HG02981 (cell line): ENCODE data around the gene GATAD2A.
"Not testable (repeated sequence)": the region's sequence is repeated elsewhere in the genome, so short reads cannot be mapped to it uniquely, and the experiment has no call there.

Source experiments
- ATAC-seq: cut with Tn5 transposase; IDR thresholded peaks from one replicate; pipeline ENCODE4 v1.9.1; 2021; ENCODE audit warnings: mild to moderate bottlenecking, moderate library complexity; ENCODE audit not compliant: unreplicated experiment

Gene GATAD2A

GRCh38 chr19:19446655-19447437, 41.4 kb downstream of the GATAD2A start:
- no peak for ATAC-seq

DNA sequence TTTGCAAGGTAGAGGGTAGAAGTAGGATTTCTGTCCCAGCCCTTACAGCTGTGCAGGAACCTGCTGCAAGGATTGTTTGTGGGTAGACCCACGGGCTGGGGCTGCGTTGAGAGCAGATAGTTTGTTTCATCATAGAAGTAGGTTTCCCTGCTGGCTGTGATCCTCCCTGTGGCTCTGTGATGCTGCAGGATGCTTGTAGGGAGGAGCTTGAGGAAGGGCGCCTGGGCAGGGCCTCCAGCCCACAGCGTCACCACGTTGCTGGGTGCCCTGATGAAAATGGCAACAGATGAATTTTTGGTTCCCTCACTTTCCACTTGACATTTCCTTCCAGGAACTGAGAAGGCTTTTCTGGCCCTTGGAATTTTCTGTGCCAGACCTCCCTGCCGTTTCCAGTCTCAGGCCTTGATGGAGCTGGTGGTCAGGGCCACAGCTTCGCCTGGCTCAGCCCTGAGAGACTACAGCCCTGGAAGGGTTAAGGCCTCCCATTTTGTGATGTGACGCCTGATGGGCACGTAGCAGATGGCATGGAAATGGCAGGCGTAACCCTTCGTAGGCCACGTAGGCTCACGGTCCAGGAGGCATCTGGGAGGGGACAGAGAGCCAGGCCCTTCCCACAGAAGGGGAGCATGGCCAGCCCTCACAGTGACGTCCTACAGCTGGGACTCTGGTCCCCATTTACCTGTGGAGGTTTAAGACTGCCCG, 42.2 kb downstream of the GATAD2A start:
- ATAC-seq: no peak

DNA sequence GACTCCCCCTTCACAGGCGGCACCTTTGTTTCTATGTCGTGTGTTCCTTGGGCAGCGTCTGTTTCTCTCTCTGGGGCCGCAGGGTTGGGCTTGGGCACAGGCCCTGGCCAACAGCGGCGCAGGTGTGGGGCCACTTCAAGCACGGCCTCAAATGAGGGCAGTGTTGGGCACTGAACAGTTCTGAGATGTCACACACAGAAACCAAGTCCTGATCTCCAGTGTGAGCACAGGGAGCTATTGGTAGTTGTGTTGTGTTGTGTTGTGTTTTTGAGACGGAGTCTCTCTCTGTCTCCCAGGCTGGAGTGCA, 42.7 kb downstream of the GATAD2A start:
- ATAC-seq: no peak

DNA sequence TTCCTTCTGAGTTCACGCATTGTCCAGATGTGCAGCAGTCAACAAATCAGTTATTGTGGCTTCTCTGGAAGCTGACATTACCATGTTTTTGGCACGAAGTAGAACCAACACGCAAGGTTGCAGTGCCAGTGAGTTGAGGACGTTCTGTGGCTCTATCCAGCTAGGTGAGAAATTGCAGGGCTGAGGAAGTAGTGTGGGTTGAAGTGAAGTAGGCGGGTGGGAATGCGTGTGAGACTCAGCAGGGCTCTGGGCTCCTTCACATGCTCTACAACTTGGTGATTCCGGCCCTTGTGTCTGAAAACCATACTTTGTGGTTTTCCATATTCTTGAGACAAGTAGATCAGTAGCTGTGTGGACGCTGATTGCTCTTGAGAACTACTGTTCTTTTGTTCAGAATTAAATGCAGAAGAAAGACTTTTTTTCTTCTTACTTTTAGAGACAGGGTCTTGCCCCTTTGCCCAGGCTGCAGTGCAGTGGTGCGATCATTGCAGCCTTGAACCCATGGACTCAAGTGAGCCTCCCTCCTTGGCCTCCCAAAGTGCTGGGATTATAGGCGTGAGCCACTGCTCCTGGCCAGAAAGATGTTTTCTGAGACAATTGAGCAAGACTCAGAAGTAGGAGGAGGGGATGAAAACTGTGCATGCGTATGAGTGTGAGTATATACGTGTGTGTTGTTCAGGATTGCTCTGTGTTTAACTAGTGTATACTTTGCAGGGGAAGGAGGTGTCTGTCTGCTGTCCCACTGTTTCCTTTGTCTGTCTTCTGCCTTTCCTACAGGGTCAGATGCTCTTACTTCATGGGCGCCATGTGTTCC, 46.2 kb downstream of the GATAD2A start:
- ATAC-seq: no peak

DNA sequence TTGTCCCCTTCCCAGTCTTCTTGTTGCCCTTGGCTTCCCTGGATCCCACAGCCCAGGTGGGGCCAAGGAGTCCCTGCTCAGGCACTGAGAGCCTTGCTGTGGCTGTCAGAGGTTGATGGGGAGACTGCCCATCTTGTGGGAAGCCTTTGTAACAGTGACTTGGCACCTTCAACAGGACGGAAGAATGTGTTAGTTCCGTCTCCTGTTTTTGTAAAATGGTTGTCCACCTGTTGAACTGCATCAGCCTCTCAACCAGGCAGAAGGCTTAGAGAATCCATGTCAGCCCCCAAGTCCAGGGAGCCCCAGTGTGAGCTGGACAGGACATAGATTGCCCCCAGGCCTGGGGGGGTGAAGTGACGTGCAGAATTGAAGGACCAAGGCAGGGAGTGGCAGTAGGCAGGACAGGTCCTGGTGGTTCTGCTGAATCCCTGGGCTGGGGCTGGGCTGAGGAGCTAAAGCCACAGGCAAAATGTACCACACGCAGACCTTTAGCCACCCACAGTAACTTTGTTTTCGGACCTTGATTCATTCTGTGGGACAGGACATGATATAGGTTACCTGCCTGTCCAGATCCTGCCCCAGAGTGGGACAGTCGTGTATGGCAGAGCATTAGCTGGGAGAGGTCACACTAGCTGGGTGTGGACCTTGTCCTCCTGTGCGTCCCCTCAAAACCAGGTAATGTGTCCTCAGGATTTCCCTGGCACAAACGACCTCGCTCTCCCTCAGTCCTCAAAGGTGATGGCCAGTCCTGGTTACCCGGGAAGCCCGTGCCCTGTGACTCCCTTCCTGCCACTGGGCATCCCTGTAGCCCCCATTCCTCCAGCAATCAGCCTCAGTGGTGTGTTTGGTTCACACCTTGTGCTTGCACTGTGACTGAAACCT, 47.0 kb downstream of the GATAD2A start:
- ATAC-seq: no peak

DNA sequence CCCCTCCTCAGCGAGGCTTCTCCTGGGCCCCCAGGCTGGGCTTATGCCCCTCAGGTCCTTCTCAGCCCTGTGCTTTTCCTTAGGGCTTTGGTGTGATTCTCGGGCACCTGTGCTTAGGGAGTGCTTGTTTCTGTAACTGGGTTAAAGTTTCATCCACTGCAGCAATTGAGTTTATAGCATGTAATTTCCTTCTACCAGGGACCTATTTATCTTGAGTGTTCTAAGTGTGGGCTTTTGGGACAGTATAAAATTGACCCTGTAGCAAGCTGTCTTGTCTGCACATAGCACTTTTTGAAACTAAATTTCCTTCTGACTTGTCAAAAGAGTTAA, 47.6 kb downstream of the GATAD2A start:
- no peak for ATAC-seq

GRCh38 chr19:19455166-19455919, 49.9 kb downstream of the GATAD2A start:
- not testable (repeated sequence) for ATAC-seq

DNA sequence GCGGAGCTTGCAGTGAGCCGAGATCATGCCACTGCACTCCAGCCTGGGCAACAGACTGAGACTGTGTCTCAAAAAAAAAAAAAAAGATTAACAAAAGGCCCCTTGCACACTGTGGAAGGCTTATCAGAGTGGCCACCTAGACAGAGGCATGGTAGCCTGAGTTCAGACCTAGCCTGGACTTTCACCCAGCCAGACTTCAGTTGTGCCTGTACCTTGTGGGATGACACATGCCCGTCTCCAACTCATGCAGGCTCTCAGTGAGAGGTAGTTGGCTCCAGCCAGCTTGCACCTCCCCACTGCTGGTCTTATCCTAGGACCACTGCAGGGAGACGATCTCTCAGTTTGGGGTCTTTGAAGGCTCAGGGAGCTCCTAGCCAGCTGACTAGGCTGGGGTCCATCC, 52.2 kb downstream of the GATAD2A start:
- no peak for ATAC-seq

DNA sequence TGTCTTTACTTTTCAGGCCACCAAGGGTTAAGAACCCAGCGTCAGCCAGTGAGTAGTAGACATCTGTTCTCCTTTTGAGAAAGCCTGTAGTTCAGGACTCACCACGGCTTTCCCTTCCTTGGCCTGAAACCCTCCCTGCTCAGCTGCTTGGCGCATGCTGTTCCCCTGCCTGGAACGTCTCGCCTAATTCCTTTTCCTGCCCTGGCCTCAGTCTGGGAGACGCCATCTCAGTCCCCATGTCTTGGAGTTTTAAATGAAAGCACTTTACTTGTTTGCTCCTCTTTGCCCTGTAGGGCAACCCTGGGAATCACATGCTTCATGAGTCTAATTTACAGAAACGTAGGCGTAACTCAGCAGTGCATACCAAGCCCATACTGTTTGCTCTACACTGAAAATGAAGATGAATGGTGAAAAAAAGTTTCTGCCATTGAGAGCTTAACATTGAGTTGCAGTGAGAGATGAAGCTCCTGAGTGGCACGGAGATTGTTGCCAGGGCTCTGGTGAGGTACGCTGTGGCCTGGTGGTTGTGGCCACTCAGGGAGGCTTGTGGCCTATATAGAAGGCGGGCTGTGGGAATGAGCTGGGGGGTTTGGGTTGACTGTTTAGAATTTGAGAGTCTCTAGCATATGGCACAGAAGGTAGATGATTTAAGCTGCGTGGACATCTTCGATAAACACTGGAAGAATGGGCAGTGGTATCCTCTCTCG, 52.8 kb downstream of the GATAD2A start:
- no peak for ATAC-seq

DNA sequence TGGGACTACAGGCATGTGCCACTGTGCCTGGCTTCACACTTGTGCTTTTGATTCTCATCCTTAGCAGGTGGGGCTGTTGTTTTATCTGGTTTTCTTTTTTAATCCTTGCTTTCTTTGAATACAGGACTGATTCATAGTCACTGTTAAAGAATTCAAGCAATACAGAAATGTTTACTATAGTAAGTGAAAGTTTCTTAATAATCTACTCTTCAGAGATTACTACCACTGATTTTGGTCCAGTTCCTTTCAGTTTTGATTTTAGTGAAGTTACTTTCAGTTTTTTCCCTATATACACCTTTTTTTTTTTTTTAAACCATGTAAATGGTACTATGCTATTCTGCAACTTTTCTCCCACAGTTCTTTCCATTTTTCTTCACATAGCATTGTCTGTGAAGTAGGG, 53.6 kb downstream of the GATAD2A start:
- no peak for ATAC-seq

DNA sequence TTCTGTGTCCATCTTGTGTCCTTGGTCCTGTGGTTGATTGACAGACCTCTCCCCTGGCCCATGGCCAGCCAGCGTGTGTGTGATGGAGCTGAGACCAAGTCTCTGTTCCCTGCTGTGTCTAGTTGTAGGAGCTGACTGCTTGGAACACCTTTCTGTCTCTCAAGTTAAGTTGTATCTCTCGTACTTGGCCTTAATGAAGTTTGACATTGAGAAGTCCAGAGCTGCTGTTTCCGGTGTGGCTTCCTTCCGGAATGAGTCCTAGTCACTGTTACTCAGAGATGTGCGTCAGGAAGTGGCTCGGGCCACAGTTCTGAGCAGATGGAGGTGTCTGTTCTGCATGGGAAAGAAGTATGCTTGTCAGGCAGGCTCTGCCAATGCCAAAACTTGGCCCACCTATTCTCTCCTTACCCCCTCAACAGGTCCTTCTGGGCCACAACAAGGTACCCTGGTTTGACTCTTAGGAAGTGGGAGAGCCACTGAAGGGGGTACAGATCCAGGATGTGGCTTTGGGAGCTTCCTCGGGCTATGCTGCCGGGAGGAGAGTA, 54.3 kb downstream of the GATAD2A start:
- ATAC-seq: peak; percentile 46

- no peak for ATAC-seq
These were observed 54.8 kb downstream of the GATAD2A start for GRCh38 chr19:19460258-19460731.

GRCh38 chr19:19460761-19461265, 55.3 kb downstream of the GATAD2A start:
- ATAC-seq: no peak

DNA sequence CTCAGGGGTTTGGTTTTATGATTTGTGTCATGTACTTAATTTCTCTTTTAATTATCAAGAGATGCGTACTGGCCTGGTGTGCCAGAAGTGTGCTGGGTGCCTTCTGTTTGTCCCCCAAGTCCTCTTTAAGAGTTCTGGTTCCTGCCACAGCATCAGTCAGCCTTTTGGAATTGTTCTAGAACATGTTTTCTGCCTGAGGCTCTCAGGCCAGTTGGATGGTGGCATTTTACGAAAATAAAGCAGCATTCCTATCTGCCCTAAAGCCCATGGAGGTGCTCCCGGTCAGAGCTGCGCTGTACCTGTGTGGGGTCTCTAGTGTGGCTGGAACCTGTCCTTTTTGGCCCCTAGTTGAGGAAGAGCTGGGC, 55.8 kb downstream of the GATAD2A start:
- ATAC-seq: no peak

GRCh38 chr19:19461671-19462622, 56.5 kb downstream of the GATAD2A start:
- ATAC-seq: no peak

GRCh38 chr19:19463348-19464117, 58.1 kb downstream of the GATAD2A start:
- no peak for ATAC-seq
